IMR-90 (cell line): ENCODE data around the gene PSPH. TPM values are rescaled to one million over a fixed set of nuclear protein-coding genes. Genes with fewer than 3 reads are reported as not detected.

Source experiments
- ATAC-seq: fragments of 200-7000 bp; cut with Tn5 transposase; 2 replicates; pipeline ENCODE4 v1.9.1; 2020; ENCODE audit warnings: low read depth, mild to moderate bottlenecking, moderate library complexity
- BruUV-seq: library from RNA; stranded (reverse); fragments of 400-500 nt; replicated peaks from 2 replicates; lab custom pipeline; 2021; lab: Mats Ljungman, UMichigan
- CTCF ChIA-PET: fragments of 300-600 bp; formaldehyde crosslinking; extraction: SDS; loops from one replicate; lab custom pipeline; 2021; ENCODE audit warnings: antibody characterized with exemption; lab: Yijun Ruan, JAX
- POLR2A ChIA-PET: fragments of 300-600 bp; sonication (Branson Sonifier 250); formaldehyde crosslinking; loops from one replicate; lab custom pipeline; 2022; ENCODE audit warnings: antibody characterized with exemption; ENCODE audit not compliant: unreplicated experiment; lab: Charles Lee
- DNase-seq: peaks from one replicate; pipeline ENCODE4 v3.0.0; 2013
- H2AFZ ChIP-seq: replicated peaks from 2 replicates; pipeline ENCODE3; 2013; ENCODE audit warnings: low read length, mild to moderate bottlenecking; ENCODE audit not compliant: poor library complexity
- H2AK5ac ChIP-seq: 2 replicates; pipeline ENCODE4 v1.6.1; 2013; ENCODE audit warnings: low read depth, low read length, inconsistent platforms
- H2AK9ac ChIP-seq: replicated peaks from 2 replicates; pipeline ENCODE3; 2013; ENCODE audit warnings: mild to moderate bottlenecking, low read depth, low read length, moderate library complexity; ENCODE audit not compliant: poor library complexity
- H2BK120ac ChIP-seq: 2 replicates; pipeline ENCODE4 v1.6.1; 2013; ENCODE audit warnings: low read depth, low read length, inconsistent platforms
- H2BK15ac ChIP-seq: 3 replicates; pipeline ENCODE4 v1.6.1; 2013; ENCODE audit warnings: low read depth, low read length, inconsistent platforms
- H2BK20ac ChIP-seq: 2 replicates; pipeline ENCODE4 v1.6.1; 2013; ENCODE audit warnings: low read depth, mild to moderate bottlenecking, inconsistent platforms, low read length, moderate library complexity
- H2BK5ac ChIP-seq: 2 replicates; pipeline ENCODE4 v1.6.1; 2013; ENCODE audit warnings: mild to moderate bottlenecking, low read depth, low read length, inconsistent platforms; ENCODE audit not compliant: poor library complexity, severe bottlenecking
- H3K14ac ChIP-seq: replicated peaks from 2 replicates; pipeline ENCODE4 v1.6.1; 2013; ENCODE audit warnings: low read depth, low read length, inconsistent platforms
- H3K18ac ChIP-seq: 2 replicates; pipeline ENCODE4 v1.6.1; 2013; ENCODE audit warnings: low read depth, low read length, control low read depth
- H3K23ac ChIP-seq: 2 replicates; pipeline ENCODE4 v1.6.1; 2013; ENCODE audit warnings: low read depth, low read length, inconsistent platforms
- H3K27ac ChIP-seq: 2 replicates; pipeline ENCODE4 v1.5.1; 2013; ENCODE audit warnings: mild to moderate bottlenecking, control low read depth, low read length; ENCODE audit not compliant: insufficient read depth
- H3K27me3 ChIP-seq: 2 replicates; pipeline ENCODE4 v1.6.1; 2013; ENCODE audit warnings: low read length; ENCODE audit not compliant: control insufficient read depth, insufficient read depth
- H3K36me3 ChIP-seq: 2 replicates; pipeline ENCODE4 v1.6.1; 2013; ENCODE audit warnings: low read length, mixed read lengths; ENCODE audit not compliant: control insufficient read depth, insufficient read depth
- H3K4ac ChIP-seq: 2 replicates; pipeline ENCODE4 v1.6.1; 2013; ENCODE audit warnings: low read depth, low read length, inconsistent platforms
- H3K4me1 ChIP-seq: 2 replicates; pipeline ENCODE4 v1.6.1; 2013; ENCODE audit warnings: low read length, mixed read lengths; ENCODE audit not compliant: control insufficient read depth, insufficient read depth
- H3K4me2 ChIP-seq: 2 replicates; pipeline ENCODE4 v1.6.1; 2013; ENCODE audit warnings: low read depth, mild to moderate bottlenecking, control low read depth, low read length, moderate library complexity
- H3K4me3 ChIP-seq: 2 replicates; pipeline ENCODE4 v1.5.1; 2013; ENCODE audit warnings: low read depth, mild to moderate bottlenecking, control low read depth, low read length, moderate library complexity; ENCODE audit not compliant: insufficient read depth
- H3K56ac ChIP-seq: 2 replicates; pipeline ENCODE4 v1.6.1; 2013; ENCODE audit warnings: low read length, inconsistent platforms; ENCODE audit not compliant: insufficient read depth; ENCODE audit errors: extremely low read depth
- H3K79me1 ChIP-seq, 2 experiments: 2 replicates each; pipeline ENCODE4 v1.6.1; 2013; ENCODE audit warnings: low read length in 2 of 2, inconsistent platforms in 1 of 2, low read depth in 1 of 2
- H3K9ac ChIP-seq: 2 replicates; pipeline ENCODE4 v1.6.1; 2013; ENCODE audit warnings: low read depth, low read length, control low read depth
- H3K9me1 ChIP-seq: 2 replicates; pipeline ENCODE4 v1.6.1; 2013; ENCODE audit warnings: low read length, inconsistent platforms; ENCODE audit not compliant: insufficient read depth
- H3K9me3 ChIP-seq: 2 replicates; pipeline ENCODE4 v1.6.1; 2013; ENCODE audit warnings: low read length; ENCODE audit not compliant: control insufficient read depth, insufficient read depth
- H4K20me1 ChIP-seq: 2 replicates; pipeline ENCODE4 v1.6.1; 2013; ENCODE audit warnings: low read length, inconsistent platforms; ENCODE audit not compliant: insufficient read depth
- H4K5ac ChIP-seq: 2 replicates; pipeline ENCODE4 v1.6.1; 2013; ENCODE audit warnings: mild to moderate bottlenecking, low read depth, low read length, control low read depth
- H4K8ac ChIP-seq, 2 experiments: 2 replicates each; pipeline ENCODE4 v1.6.1; 2013; ENCODE audit warnings: low read depth in 2 of 2, low read length in 2 of 2, control low read depth in 1 of 2, inconsistent platforms in 1 of 2
- H4K91ac ChIP-seq: 2 replicates; pipeline ENCODE4 v1.6.1; 2013; ENCODE audit warnings: low read depth, low read length, inconsistent platforms; ENCODE audit not compliant: insufficient read depth
- BHLHE40 ChIP-seq: fragments of 150-350 bp; IDR thresholded peaks from 2 replicates; pipeline ENCODE4 v1.6.1; 2016; ENCODE audit warnings: mild to moderate bottlenecking, low read depth, low read length
- CEBPB ChIP-seq: IDR thresholded peaks from 2 replicates; pipeline ENCODE4 v1.6.1; 2012; ENCODE audit warnings: low read depth, low read length, improper control_type of control experiment
- CHD1 ChIP-seq: IDR thresholded peaks from 2 replicates; pipeline ENCODE4 v1.6.1; 2012; ENCODE audit warnings: low read depth, low read length, improper control_type of control experiment
- FOS ChIP-seq: fragments of 150-350 bp; IDR thresholded peaks from 2 replicates; pipeline ENCODE4 v1.6.1; 2016; ENCODE audit warnings: low read depth, low read length
- MAZ ChIP-seq: IDR thresholded peaks from 2 replicates; pipeline ENCODE4 v1.6.1; 2012; ENCODE audit warnings: low read depth, mild to moderate bottlenecking, low read length, improper control_type of control experiment, moderate library complexity, borderline replicate concordance
- MXI1 ChIP-seq: IDR thresholded peaks from 2 replicates; pipeline ENCODE4 v1.6.1; 2012; ENCODE audit warnings: low read depth, mild to moderate bottlenecking, low read length, moderate library complexity, borderline replicate concordance
- RAD21 ChIP-seq: IDR thresholded peaks from 2 replicates; pipeline ENCODE4 v1.6.1; 2012; ENCODE audit warnings: low read length, improper control_type of control experiment
- RFX5 ChIP-seq: IDR thresholded peaks from 2 replicates; pipeline ENCODE4 v1.8.0; 2012; ENCODE audit warnings: low read depth, mild to moderate bottlenecking, low read length, moderate library complexity
- SMC3 ChIP-seq: fragments of 150-350 bp; IDR thresholded peaks from 2 replicates; pipeline ENCODE4 v1.6.1; 2016; ENCODE audit warnings: low read depth, mild to moderate bottlenecking, antibody characterized with exemption, low read length, moderate library complexity
- WGBS, 2 experiments: methylation state at CpG; one replicate each; pipeline versions ENCODE4 v1.1.5 to v1.1.7; 2013; ENCODE audit warnings: missing lambda C conversion rate in 2 of 2; ENCODE audit not compliant: insufficient read length in 1 of 2; ENCODE audit errors: extremely low coverage in 2 of 2; 5-methylcytosine and 5-hydroxymethylcytosine counted together
- dilution Hi-C: fragments of 300-500 bp; cut with HindIII; formaldehyde crosslinking; loops from one replicate; pipeline ENCODE4 v1.14.3; 2018; ENCODE audit warnings: low sequenced_read_pairs; ENCODE audit not compliant: unreplicated experiment
- in situ Hi-C: fragments of 300-500 bp; cut with MboI; formaldehyde crosslinking; loops from 3 replicates; pipeline ENCODE4 v1.14.3; 2019; ENCODE audit warnings: low sequenced_read_pairs, inconsistent platforms, mixed read lengths
- intact Hi-C: fragments of 100-400 bp; cut with micrococcal nuclease; formaldehyde crosslinking; loops from 2 replicates; pipeline ENCODE4 v1.10.0; 2022
- polyA plus RNA-seq, 3 experiments: library from polyadenylated mRNA; depleted of rRNA; stranded (reverse); fragments of >200 nt; gene quantifications; 2 replicates each; pipeline ENCODE4 v1.2.3, GENCODE V29; 2012; ENCODE audit warnings: low replicate concordance in 1 of 3
- total RNA-seq: library from RNA; depleted of rRNA; stranded (reverse); fragments of >200 nt; gene quantifications from 2 replicates; pipeline ENCODE4 v1.2.3, GENCODE V29; 2012
- TF ChIP-seq, protein P1 (sequence below): fragments of 150-350 bp; IDR thresholded peaks from 2 replicates; pipeline ENCODE4 v1.6.1; 2016; ENCODE audit warnings: low read depth, mild to moderate bottlenecking, low read length, moderate library complexity, borderline replicate concordance
- TF ChIP-seq, protein P2 (sequence below): conservative IDR thresholded peaks from 2 replicates; pipeline ENCODE4 v1.5.1; 2012; ENCODE audit warnings: mild to moderate bottlenecking, low read depth, low read length, improper control_type of control experiment

PSPH gene
- total and polyA plus RNA-seq, 2 of the 4 experiments (the other 2 are of a cell fraction), result 31.8 to 48.4 TPM

DNA sequence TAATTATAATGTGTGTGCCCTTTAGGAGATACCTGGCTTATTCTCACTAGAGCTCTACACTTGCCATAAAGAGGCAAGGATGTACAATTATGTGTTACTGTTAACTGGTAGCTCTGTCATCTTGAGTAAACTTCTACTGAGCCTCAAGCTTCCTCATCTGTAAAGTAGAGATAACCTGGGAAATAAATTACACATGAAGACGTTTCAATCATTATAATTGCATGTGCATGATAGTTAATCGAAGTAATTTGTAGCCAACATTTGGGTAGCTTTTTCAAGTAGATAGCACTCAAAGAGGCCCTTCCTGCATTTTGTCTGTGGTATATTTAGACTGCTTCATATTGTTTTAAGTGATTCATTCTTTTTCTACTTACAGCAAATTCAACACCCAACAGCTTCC is 2.7 kb upstream of the PSPH start:
- Histone ChIP-seq H3K18ac (no peak overlapping the region), H3K4me1 (peaks cover 4% of the 10 kb centered on the region; the same call in 1 of the 2 replicates), H4K8ac (no peak overlapping the region), H3K9me1 (0 out of 2 replicates have a peak, but pooled peaks cover 2% of the 10 kb centered on the region), H3K56ac (no peak overlapping the region), H2BK15ac (no peak overlapping the region), H4K20me1 (no peaks in the 10 kb centered on the region), H2AK9ac (no peak overlapping the region), H3K9me3 (no peaks in the 10 kb centered on the region), H2BK5ac (no peak overlapping the region), H2AK5ac (no peak overlapping the region), H3K36me3 (peaks cover 28% of the 10 kb centered on the region), H3K79me1 (peaks cover 36 to 44% of the 10 kb centered on the region in 2 experiments), H2AFZ (no peak overlapping the region), H2BK120ac (no peak overlapping the region), H3K23ac (no peak overlapping the region), H3K27me3 (no peaks in the 10 kb centered on the region), H3K4me2 (no peak overlapping the region), H4K5ac (no peak overlapping the region), H3K14ac (no peak overlapping the region), H4K91ac (no peak overlapping the region), H3K4me3 (no peak overlapping the region), H3K27ac (no peak overlapping the region), H3K4ac (no peak overlapping the region), H2BK20ac (no peak overlapping the region), H3K9ac (no peak overlapping the region)
- DNase-seq, result no peak
- in situ Hi-C loops (no loop called here), intact Hi-C loops (loop anchor here (5.0 kb wide), 1 partner anchor 47 kb away; no protein-coding TSS in a partner anchor), dilution Hi-C loops (no loop called here)
- POLR2A ChIA-PET, result no interaction called here
- WGBS, 2 experiments, result no CpG with 5 or more reads among the region's 2 CpGs
- no TSS peak for BruUV-seq
- CTCF ChIA-PET, result interaction anchor here (1.0 kb wide), 1 partner anchor 21 kb away, joined by 3 read pairs; no protein-coding TSS in a partner anchor
- TF ChIP-seq, protein P1, sequence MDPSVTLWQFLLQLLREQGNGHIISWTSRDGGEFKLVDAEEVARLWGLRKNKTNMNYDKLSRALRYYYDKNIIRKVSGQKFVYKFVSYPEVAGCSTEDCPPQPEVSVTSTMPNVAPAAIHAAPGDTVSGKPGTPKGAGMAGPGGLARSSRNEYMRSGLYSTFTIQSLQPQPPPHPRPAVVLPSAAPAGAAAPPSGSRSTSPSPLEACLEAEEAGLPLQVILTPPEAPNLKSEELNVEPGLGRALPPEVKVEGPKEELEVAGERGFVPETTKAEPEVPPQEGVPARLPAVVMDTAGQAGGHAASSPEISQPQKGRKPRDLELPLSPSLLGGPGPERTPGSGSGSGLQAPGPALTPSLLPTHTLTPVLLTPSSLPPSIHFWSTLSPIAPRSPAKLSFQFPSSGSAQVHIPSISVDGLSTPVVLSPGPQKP, result no peak
- no peak for TF ChIP-seq SMC3
- no peak for TF ChIP-seq BHLHE40
- TF ChIP-seq MXI1, result no peak
- no peak for TF ChIP-seq RFX5
- TF ChIP-seq FOS, result no peak
- TF ChIP-seq, protein P2, sequence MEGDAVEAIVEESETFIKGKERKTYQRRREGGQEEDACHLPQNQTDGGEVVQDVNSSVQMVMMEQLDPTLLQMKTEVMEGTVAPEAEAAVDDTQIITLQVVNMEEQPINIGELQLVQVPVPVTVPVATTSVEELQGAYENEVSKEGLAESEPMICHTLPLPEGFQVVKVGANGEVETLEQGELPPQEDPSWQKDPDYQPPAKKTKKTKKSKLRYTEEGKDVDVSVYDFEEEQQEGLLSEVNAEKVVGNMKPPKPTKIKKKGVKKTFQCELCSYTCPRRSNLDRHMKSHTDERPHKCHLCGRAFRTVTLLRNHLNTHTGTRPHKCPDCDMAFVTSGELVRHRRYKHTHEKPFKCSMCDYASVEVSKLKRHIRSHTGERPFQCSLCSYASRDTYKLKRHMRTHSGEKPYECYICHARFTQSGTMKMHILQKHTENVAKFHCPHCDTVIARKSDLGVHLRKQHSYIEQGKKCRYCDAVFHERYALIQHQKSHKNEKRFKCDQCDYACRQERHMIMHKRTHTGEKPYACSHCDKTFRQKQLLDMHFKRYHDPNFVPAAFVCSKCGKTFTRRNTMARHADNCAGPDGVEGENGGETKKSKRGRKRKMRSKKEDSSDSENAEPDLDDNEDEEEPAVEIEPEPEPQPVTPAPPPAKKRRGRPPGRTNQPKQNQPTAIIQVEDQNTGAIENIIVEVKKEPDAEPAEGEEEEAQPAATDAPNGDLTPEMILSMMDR, result no peak
- TF ChIP-seq CHD1, result no peak
- TF ChIP-seq CEBPB, result no peak
- no peak for TF ChIP-seq RAD21
- no peak for TF ChIP-seq MAZ
- ATAC-seq, result no peak
